HT1080 (cell line): Measurements from ENCODE around the gene TLR5. TPM values are rescaled to one million over a fixed set of nuclear protein-coding genes. Genes with fewer than 3 reads are reported as not detected.

Experiments
- DNase-seq: peaks from one replicate; pipeline ENCODE4 v3.0.0-alpha.2; 2015; ENCODE audit warnings: low read depth
- total RNA-seq: library from RNA; depleted of rRNA; stranded (reverse); fragments of >200 nt; shearing (Covaris generic); gene quantifications from 2 replicates; pipeline ENCODE4 v1.2.3, GENCODE V29; 2014

Gene TLR5
- total RNA-seq, 1 experiment from 2014 or later: not detected

- no peak for DNase-seq
These were observed 4.8 kb upstream of the TLR5 start for GRCh38 chr1:223147873-223148272.

DNA sequence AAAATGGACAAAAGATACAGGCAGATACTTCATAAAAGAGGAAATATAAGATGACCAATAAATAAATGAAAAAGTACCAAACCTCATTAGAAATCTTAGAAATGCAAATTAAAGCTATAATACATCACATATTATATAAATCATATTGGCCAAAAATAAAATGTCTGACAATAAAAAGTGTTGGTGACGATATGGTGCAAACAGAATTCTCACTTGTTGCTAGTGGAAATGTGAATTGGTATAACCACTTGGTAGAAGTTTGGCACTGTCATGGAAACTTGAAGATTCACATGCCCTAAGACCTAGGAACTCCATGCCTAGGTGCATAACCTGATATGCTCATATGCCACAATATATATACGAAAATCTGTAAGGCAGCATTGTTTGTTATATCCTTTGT, 4.4 kb upstream of the TLR5 start:
- DNase-seq: no peak

DNA sequence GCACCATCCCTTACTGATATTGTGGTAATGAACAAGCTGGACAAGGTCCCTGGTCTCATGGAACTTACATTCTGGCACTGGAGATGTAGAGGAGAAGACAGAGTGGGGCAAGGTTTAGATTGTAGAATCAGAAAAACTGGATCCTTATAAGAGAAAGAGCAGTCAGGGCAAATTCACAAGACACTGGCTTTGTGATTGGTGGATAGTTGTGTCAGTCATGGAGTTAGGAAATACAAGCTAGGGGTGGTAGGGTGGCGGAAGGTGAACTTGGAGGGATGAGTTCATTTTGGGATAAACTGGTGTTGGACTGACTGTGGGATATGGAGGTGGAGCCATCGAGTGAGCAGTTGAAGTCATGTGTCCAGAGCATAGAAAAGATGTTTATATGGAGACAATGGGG, 3.7 kb upstream of the TLR5 start:
- no peak for DNase-seq

- no peak for DNase-seq
These were observed 1.9 kb upstream of the TLR5 start for GRCh38 chr1:223144914-223145313.

GRCh38 chr1:223144431-223144830, 1.4 kb upstream of the TLR5 start:
- no peak for DNase-seq

DNA sequence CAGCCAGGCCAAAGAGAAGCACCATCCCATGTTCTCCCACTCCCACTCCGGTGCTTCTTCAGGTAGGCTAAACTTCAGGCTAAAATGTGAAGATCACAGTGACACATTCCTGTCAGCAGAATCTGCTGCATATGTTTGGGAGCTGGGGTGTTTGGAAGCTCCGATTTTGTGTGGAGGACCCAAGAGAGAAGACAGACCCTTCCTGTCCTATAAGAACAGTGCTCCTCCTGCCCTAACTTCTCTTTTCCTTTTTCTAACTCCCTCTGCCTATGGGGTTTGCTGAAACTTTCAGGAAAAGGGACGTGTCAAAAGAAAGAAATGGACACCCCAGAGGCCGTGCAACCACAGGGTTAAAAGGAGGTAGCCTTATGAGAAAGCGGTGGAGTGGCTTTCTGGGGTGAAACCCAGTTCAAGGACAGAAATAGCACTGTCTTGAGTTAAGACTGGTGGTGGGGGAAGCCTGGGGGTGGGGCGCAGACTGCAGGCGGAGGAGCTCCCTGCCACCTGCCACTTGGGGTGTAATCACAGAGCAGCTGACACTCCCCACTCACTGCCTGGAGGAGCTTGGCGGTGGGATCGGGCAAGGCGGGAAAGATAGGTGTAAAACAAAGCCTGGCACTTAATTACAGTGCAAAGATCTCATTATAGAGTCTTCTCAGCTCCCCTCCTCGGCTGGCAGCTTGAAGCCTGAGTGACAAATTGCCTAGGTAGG, 645 bp upstream of the TLR5 start:
- DNase-seq: no peak

DNA sequence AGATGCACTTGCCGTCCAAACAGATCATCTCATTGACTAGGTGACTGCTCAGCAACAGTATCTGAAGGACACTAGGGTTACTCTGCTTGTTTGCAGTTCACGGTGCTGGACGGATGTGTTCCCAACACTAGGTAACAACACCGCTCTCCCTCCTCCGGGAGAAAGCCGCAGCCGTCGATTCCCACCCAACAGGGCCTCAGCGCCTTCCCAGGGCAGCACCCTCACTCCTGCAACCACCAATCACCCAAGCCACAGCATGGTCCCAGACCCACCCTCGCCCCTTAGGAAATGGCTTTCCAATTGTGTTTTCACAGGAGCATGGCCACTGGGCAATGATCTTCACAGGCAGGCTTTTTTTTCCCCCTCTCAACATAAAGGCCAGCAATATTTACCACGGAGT, 779 bp downstream of the TLR5 start:
- no peak for DNase-seq

- no peak for DNase-seq
These were observed 2.2 kb downstream of the TLR5 start for GRCh38 chr1:223140611-223141405.

- peak; percentile 18 for DNase-seq
These were observed 5.5 kb downstream of the TLR5 start for GRCh38 chr1:223137455-223138085.

DNA sequence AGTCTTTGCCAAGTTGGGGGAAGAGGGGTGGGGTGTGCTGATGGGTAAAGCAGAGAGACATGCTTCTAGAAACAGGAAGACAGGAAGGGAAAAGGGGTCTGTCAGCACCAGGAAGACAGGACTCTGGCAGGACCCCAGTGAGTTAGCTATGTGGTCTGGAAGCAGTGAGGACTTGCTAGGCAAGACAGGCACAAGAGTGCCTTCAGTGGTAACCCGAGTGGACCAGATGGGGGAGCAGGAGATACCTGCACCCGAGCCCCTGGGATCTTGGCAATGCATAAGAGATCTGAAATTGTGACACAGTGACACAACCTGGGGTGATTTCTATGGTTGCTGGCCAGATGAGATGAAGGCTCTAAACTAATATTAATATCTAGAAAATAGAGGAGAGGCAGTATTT, 7.0 kb downstream of the TLR5 start:
- no peak for DNase-seq

DNA sequence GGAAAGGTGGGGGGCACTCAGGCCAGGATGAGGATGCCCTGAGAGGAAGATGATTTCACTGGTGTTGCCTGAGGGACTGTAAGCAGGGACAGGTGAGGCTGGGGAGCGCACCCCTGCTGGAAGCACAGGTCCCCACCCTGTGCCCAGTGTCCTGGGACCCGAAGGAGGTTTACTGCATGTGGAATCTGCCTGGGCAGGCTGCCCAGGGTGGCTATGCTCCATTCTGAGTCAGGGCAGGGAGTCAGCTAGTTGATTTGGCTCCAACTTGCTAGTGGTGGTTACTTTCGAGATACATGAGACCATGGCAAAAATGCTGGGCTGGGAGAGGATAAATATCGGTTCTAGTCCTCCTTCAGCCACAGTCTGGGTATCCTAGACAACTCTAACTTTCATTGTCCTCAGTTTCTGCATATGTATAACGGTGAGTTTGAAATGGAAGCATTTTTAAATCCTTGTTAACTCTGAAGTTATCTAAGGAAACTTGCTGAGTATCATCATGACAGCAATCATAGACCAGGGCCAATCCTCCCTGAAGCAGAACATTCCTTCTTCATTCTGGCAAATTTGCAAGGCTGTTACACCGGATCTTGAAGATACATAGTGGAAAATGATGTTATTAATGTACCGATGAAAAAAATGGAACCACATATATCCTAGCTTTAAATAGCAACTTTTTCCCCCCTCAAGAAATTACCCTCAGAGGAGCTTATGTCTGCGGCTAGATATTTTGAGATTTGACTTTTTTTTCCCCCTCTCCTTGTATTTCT, 7.7 kb downstream of the TLR5 start:
- peak; percentile 51 for DNase-seq

DNA sequence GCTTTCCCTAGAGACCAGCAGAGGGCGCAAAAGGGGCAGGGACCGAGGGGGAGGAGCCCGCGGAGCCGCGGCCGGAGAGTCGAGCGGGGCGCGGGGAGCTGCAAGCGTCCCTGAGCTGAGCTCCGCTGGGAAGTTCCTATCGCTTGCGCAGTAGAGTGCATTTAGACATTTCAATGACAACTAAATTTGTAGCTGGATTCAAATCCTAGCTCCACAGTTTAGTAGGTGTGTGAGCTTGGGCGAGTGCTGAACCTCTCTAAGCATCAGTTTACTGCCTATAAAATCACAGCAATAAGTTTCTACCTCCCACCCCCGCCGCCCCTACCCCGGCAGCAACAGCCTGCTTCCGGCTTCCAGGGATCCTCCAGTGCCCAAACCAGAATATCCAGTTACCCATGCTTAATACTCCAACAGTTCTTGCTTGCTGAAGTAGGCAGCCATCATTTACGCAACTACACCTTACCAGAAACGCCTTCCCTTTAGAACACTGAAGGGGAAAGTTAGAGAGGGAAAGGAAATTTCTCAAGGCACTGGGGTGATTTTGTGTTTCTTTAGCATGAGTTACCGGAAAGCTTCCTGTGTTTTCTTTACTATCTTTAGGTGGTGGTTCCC, 9.1 kb downstream of the TLR5 start:
- DNase-seq: peak; percentile 74

DNA sequence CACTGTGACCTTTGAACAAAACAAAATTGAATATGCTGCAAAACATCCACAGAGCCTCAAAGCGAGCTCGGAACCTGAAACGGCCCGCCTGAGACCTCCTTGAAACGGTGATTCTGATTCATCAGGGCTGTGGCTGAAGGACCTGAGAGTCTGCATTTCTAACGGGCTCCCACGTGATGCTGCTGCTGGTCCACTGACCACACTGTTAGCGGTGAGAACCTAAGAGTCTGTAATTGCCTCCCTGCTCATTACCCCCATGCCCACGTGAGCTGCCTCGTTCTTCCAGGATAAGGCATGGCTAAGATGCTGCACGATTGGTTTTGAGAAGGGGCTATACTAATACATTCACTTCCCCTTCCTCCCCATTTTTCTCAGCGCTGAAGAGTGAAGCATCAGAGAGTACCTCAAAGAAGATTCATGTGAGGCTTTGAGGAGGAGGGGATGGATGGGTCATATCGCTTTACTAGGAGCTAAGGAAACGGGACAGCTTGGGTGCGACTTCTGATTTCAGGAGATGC, 9.7 kb downstream of the TLR5 start:
- no peak for DNase-seq

- no peak for DNase-seq
These were observed 13.7 kb downstream of the TLR5 start for GRCh38 chr1:223129229-223129901.

DNA sequence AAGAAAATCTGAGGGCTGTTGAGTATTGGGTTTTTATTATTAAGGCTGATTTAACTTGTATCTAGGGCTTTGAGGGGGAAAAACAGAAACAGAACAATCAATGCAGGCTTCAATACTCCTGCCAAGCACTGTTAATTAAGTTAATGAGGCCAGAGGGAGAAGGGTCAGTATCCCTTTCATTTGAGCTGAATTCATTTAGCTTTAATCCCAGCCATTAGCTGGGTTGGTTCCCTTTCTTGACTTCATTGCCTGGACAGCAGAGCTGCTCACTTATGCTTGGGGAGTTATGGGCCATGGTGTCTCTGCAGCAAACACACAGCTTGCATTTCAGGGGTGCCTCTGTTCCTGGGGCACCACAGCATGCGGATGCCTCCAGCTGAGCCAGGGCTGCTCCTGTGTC, 16.3 kb downstream of the TLR5 start:
- no peak for DNase-seq

GRCh38 chr1:223125766-223126165, 17.3 kb downstream of the TLR5 start:
- no peak for DNase-seq

GRCh38 chr1:223123011-223123610, 19.9 kb downstream of the TLR5 start:
- no peak for DNase-seq

GRCh38 chr1:223118418-223118817, 24.6 kb downstream of the TLR5 start:
- DNase-seq: no peak

DNA sequence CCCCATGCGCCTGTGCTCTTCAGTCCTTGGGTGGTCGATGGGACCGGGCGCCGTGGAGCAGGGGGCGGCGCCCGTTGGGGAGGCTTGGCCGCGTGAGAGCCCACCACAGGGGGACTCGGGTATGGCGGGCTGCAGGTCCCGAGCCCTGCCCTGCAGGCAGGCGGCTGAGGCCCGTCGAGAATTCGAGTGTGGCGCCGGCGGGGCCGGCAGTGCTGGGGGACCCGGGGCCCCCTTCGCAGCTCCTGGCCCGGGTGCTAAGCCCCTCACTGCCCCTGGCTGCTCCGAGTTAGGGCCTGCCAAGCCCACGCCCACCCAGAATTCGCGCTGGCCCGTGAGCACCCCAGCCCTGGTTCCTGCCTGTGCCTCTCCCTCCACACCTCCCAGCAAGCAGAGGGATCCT, 26.1 kb downstream of the TLR5 start:
- no peak for DNase-seq

GRCh38 chr1:223114871-223115270, 28.2 kb downstream of the TLR5 start:
- no peak for DNase-seq
